Left cardiac atrium (tissue), 4 donors: ENCODE measurements around the gene RGS6. TPM values are rescaled to one million over a fixed set of nuclear protein-coding genes. Genes with fewer than 3 reads are reported as not detected.

Experiments
- ATAC-seq, 2 donors: fragments of 200-7000 bp; cut with Tn5 transposase; one replicate each; pipeline ENCODE4 v1.9.1; 2020; ENCODE audit warnings: mild to moderate bottlenecking in 2 of 2, moderate library complexity in 2 of 2
- DNase-seq: peaks from one replicate; pipeline ENCODE4 v3.0.0-alpha.2; 2020
- intact Hi-C, 2 donors: fragments of 100-400 bp; cut with DNase I; formaldehyde crosslinking; loops; one replicate each; pipeline versions ENCODE4 v1.14.1 to v1.15.1; 2022 to 2023
- total RNA-seq, 2 donors: library from RNA; stranded (reverse); fragmentation: NEBNext Ultra II Directional; extraction: Animal tissue kit (Norgen Biotek cat#: 25700); gene quantifications; one replicate each; pipeline ENCODE4 v1.2.1, GENCODE V29; 2021
- donor health status: DM: no; HTN: yes; CAD: no.
- donor health status: DM: no; HTN: yes; CAD: no; lungs with severe emphysema.
- donor health status: DM: yes; HTN: yes; CAD: no.
- donor health status: Dilated cardiomyopathy.

RGS6 gene
- total RNA-seq, 2 donors from 2014 or later = 12.4 to 18.5 TPM

- no peak for DNase-seq
- intact Hi-C loops = no loop called here
Observed at GRCh38 chr14:72544615-72545387, 612.6 kb downstream of the RGS6 start.

GRCh38 chr14:72545411-72546311, 613.4 kb downstream of the RGS6 start:
- intact Hi-C loops = no loop called here
- ATAC-seq (no peak), DNase-seq (no peak)

More at GRCh38 chr14:72544615-72545387, 612.6 kb downstream of the RGS6 start:
- ATAC-seq = peak; percentile 17 to 34

- DNase-seq (no peak), ATAC-seq (peak; percentile 34 to 40)
- intact Hi-C loops = no loop called here
Observed at GRCh38 chr14:72546344-72547016, 614.3 kb downstream of the RGS6 start.

- intact Hi-C loops = no loop called here
- DNase-seq (no peak), ATAC-seq (peak; percentile 15 to 70)
Observed at GRCh38 chr14:72547999-72548398, 615.8 kb downstream of the RGS6 start.

- ATAC-seq = no peak
- intact Hi-C loops = no loop called here
- no peak for DNase-seq
Observed at GRCh38 chr14:72549026-72549425, 616.8 kb downstream of the RGS6 start.

- no peak for ATAC-seq
- intact Hi-C loops = no loop called here
- DNase-seq = no peak
Observed at GRCh38 chr14:72549854-72550253, 617.6 kb downstream of the RGS6 start.

GRCh38 chr14:72550513-72550912, 618.3 kb downstream of the RGS6 start:
- intact Hi-C loops = no loop called here
- no peak for ATAC-seq
- DNase-seq = no peak

- ATAC-seq (no peak), DNase-seq (no peak)
- intact Hi-C loops = no loop called here
Observed at GRCh38 chr14:72552236-72552635, 620.0 kb downstream of the RGS6 start.

GRCh38 chr14:72553161-72553560, 620.9 kb downstream of the RGS6 start:
- ATAC-seq (peak; percentile 41 to 60), DNase-seq (no peak)
- intact Hi-C loops = no loop called here

- intact Hi-C loops = no loop called here
- no peak for ATAC-seq
- no peak for DNase-seq
Observed at GRCh38 chr14:72553656-72554055, 621.4 kb downstream of the RGS6 start.

GRCh38 chr14:72554401-72554800, 622.2 kb downstream of the RGS6 start:
- intact Hi-C loops = no loop called here
- no peak for ATAC-seq
- no peak for DNase-seq

GRCh38 chr14:72554994-72555608, 622.9 kb downstream of the RGS6 start:
- DNase-seq (no peak), ATAC-seq (no peak)
- intact Hi-C loops = no loop called here

- ATAC-seq (no peak), DNase-seq (no peak)
- intact Hi-C loops = no loop called here
Observed at GRCh38 chr14:72555609-72556000, 623.4 kb downstream of the RGS6 start.

GRCh38 chr14:72557671-72558070, 625.4 kb downstream of the RGS6 start:
- intact Hi-C loops = no loop called here
- no peak for DNase-seq
- no peak for ATAC-seq

- DNase-seq (no peak), ATAC-seq (peak; percentile 55 to 75)
- intact Hi-C loops = no loop called here
Observed at GRCh38 chr14:72558721-72559120, 626.5 kb downstream of the RGS6 start.

- intact Hi-C loops = no loop called here
- ATAC-seq = peak; percentile 1 to 4
- no peak for DNase-seq
Observed at GRCh38 chr14:72559202-72559601, 627.0 kb downstream of the RGS6 start.

GRCh38 chr14:72559669-72560255, 627.5 kb downstream of the RGS6 start:
- ATAC-seq = peak; percentile 9 to 48
- intact Hi-C loops = no loop called here
- no peak for DNase-seq

- DNase-seq (no peak), ATAC-seq (peak; percentile 33 to 59)
- intact Hi-C loops = no loop called here
Observed at GRCh38 chr14:72560331-72560730, 628.1 kb downstream of the RGS6 start.

- DNase-seq (no peak), ATAC-seq (no peak)
- intact Hi-C loops = no loop called here
Observed at GRCh38 chr14:72560889-72561493, 628.8 kb downstream of the RGS6 start.
